Breast epithelium (tissue), 4 donors: ENCODE data around the gene CTF1. TPM values are rescaled to one million over a fixed set of nuclear protein-coding genes. Genes with fewer than 3 reads are reported as not detected.
A peak's percentile ranks its signal among the peaks of the same experiment; 100 is the strongest.
"Not testable (repeated sequence)": the region's sequence is repeated elsewhere in the genome, so short reads cannot be mapped to it uniquely, and the experiment has no call there.

Experiments
- DNase-seq, 2 donors: peaks; one replicate each; pipeline ENCODE4 v3.0.0-alpha.2; 2019; ENCODE audit warnings: low spot score in 2 of 2
- H3K27ac ChIP-seq, 2 donors: fragments of 200-600 bp; sonication (generic) in 1 of 2; one replicate each; pipeline ENCODE4 v1.5.1; 2016 to 2019; ENCODE audit warnings: mild to moderate bottlenecking in 1 of 2
- H3K27me3 ChIP-seq, 2 donors: fragments of 200-600 bp; sonication (generic) in 1 of 2; one replicate each; pipeline versions ENCODE4 v1.5.1 to v1.6.0; 2017 to 2019; ENCODE audit warnings: control low read depth in 1 of 2, mild to moderate bottlenecking in 1 of 2
- H3K36me3 ChIP-seq: fragments of 200-600 bp; one replicate; pipeline ENCODE4 v1.5.1; 2019
- H3K4me1 ChIP-seq, 2 donors: fragments of 200-600 bp; sonication (generic); one replicate each; pipeline ENCODE4 v1.5.1; 2016 to 2019; ENCODE audit warnings: control low read depth in 1 of 2
- H3K4me3 ChIP-seq, 3 donors: fragments of 200-600 bp; sonication (generic); 1 replicate in 2 of 3; 2 replicates in 1 of 3; pipeline ENCODE4 v1.5.1; 2016 to 2019; ENCODE audit warnings: mild to moderate bottlenecking in 3 of 3, moderate library complexity in 2 of 3
- H3K9me3 ChIP-seq, 2 donors: fragments of 200-600 bp; sonication (generic) in 1 of 2; one replicate each; pipeline ENCODE4 v1.5.1; 2016 to 2019; ENCODE audit warnings: control low read depth in 1 of 2
- CTCF ChIP-seq, 3 donors: fragments of 450-650 bp; IDR thresholded peaks; one replicate each; pipeline ENCODE4 v1.5.1; 2016 to 2017; ENCODE audit warnings: antibody characterized with exemption in 3 of 3, mild to moderate bottlenecking in 3 of 3, moderate library complexity in 3 of 3
- POLR2A ChIP-seq: fragments of 450-650 bp; IDR thresholded peaks from one replicate; pipeline ENCODE4 v1.6.1; 2016; ENCODE audit warnings: antibody characterized with exemption, mild to moderate bottlenecking, moderate library complexity
- POLR2AphosphoS5 ChIP-seq, 3 donors: sonication (generic); formaldehyde crosslinking; IDR thresholded peaks; one replicate each; pipeline ENCODE4 v1.6.1; 2017; ENCODE audit warnings: antibody characterized with exemption in 3 of 3
- intact Hi-C: fragments of 100-400 bp; cut with DNase I; formaldehyde crosslinking; loops from one replicate; pipeline ENCODE4 v1.15.1; 2023; ENCODE audit warnings: low total_unique reads
- total RNA-seq, 3 donors: library from RNA; depleted of rRNA; stranded (reverse); fragments of >200 nt; gene quantifications; one replicate each; pipeline ENCODE4 v1.1.0, GENCODE V29; 2016

CTF1 gene
- total RNA-seq, 3 donors from 2014 or later: 2.6 to 4.5 (median 3.4) TPM

GRCh38 chr16:30931068-30931650 lies 34.7 kb downstream of the CTF1 start:
- Histone ChIP-seq H3K36me3 (no peaks in the 10 kb centered on the region), H3K4me3 (no peak overlapping the region), H3K9me3 (no peaks in the 10 kb centered on the region), H3K27ac (no peak overlapping the region), H3K4me1 (no peaks in the 10 kb centered on the region), H3K27me3 (no peaks in the 10 kb centered on the region)
- TF ChIP-seq CTCF (IDR thresholded peaks at IDR 0.05) (no peak), POLR2AphosphoS5 (IDR thresholded peaks at IDR 0.05) (no peak), POLR2A (no peak)
- DNase-seq: no peak
- intact Hi-C loops: no loop called here

- Histone ChIP-seq H3K4me1 (no peaks in the 10 kb centered on the region), H3K4me3 (no peak overlapping the region), H3K9me3 (no peaks in the 10 kb centered on the region), H3K36me3 (no peaks in the 10 kb centered on the region), H3K27me3 (no peaks in the 10 kb centered on the region), H3K27ac (no peak overlapping the region)
- intact Hi-C loops: no loop called here
- TF ChIP-seq POLR2A (no peak), CTCF (IDR thresholded peaks at IDR 0.05) (peak in 1 of 3 donors; percentile 18)
- DNase-seq: no peak
Measured at GRCh38 chr16:30934827-30935557, 38.6 kb downstream of the CTF1 start.

GRCh38 chr16:30937692-30938091 lies 41.3 kb downstream of the CTF1 start:
- Histone ChIP-seq H3K27me3 (no peaks in the 10 kb centered on the region), H3K4me1 (no peaks in the 10 kb centered on the region), H3K4me3 (no peak overlapping the region), H3K9me3 (no peaks in the 10 kb centered on the region), H3K27ac (no peak overlapping the region), H3K36me3 (no peaks in the 10 kb centered on the region)
- no peak for TF ChIP-seq CTCF (IDR thresholded peaks at IDR 0.05)
- TF ChIP-seq POLR2A: no peak
- no peak for TF ChIP-seq POLR2AphosphoS5 (IDR thresholded peaks at IDR 0.05)
- DNase-seq: no peak
- intact Hi-C loops: no loop called here

GRCh38 chr16:30939571-30939970 lies 43.2 kb downstream of the CTF1 start:
- H3K36me3 ChIP-seq, H3K9me3 ChIP-seq, H3K4me1 ChIP-seq, DNase-seq, intact Hi-C loops, H3K4me3 ChIP-seq, H3K27ac ChIP-seq, H3K27me3 ChIP-seq: not testable (repeated sequence)

- Histone ChIP-seq H3K4me1 (no peaks in the 10 kb centered on the region), H3K4me3 (no peak overlapping the region), H3K9me3 (no peaks in the 10 kb centered on the region), H3K27me3 (no peaks in the 10 kb centered on the region), H3K36me3 (no peaks in the 10 kb centered on the region), H3K27ac (peak overlapping the region in 1 of 2 donors; percentile 2)
- DNase-seq: peak; percentile 57 to 78
- intact Hi-C loops: loop anchor here (10.0 kb wide), 1 partner anchor 93 kb away; the partner anchor contains the start of gene STX4
- no peak for TF ChIP-seq POLR2A
- TF ChIP-seq CTCF (IDR thresholded peaks at IDR 0.05): peak; percentile 71 to 78 (median 74)
Measured at GRCh38 chr16:30941600-30942425, 45.4 kb downstream of the CTF1 start.
